ENCODE data around the gene WEE1.

WEE1 gene

GRCh38 chr11:9566561-9567063 lies 6.9 kb upstream of the WEE1 start:
- no peak for DNase-seq (ENCODE audit: low read depth)

GRCh38 chr11:9567401-9567800 lies 6.1 kb upstream of the WEE1 start:
- DNase-seq (ENCODE audit: low read depth): no peak

- no peak for DNase-seq (ENCODE audit: low read depth)
Measured at GRCh38 chr11:9568161-9568853, 5.2 kb upstream of the WEE1 start.

DNA sequence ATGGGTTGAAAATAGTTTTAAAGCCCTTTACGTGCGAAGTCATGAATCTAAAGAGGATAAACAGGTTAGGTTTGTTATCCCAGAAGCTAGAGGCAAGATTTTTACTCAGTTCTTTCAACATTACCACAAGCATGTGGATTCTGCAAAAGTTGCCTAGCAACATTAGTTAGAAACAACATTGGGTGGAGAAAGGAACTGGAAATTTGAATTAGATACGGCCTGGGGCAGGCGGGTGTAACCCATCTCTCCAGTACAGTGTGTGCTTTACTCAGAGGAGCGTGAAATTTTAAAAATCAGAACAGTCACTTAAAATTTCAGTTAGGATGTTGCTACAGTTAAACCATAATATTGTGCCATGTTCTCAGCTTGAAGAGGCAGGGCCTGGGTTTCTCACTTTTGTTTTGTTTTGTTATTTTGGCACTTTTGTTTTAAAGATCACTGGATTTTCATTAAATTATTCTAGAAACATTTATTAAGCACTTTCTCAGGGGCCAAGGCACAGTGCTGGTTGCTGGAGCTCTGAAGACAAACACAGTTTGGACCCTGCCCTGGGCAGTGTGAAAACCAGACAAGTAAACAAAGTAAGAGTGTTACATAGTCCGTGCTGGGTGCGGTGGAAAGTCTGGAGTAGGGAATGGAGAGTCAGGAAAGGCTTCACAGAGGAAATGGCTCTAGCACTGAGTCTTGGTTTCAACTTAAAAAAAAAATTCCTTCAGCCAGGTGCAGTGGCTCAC lies 4.4 kb upstream of the WEE1 start:
- no peak for DNase-seq (ENCODE audit: low read depth)

DNA sequence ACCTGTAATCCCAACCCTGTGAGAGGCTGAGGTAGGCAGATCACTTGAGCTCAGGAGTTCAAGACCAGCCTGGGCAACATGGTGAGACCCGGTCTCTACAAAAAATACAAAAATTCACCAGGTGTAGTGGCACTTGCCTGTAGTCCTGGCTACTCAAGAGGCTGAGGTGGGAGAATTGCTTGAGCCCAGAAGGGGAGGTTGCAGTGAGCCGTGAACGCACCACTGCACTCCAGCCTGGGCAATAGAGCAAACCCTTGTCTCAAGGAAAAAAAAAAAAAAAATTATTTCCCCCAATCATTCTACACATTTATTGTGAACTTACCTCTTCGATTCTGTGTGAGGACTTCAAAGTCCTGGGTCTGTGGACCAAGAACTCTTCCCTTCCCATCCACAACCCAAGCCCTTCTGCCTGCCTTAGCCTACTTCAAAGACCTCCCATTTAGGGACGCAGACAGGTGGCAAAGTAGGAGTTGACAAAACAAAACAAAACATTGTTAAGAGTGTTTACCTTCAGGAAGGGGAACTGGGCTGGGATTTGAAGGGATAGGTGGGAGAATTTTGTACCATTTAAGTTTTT lies 3.8 kb upstream of the WEE1 start:
- no peak for DNase-seq (ENCODE audit: low read depth)

DNA sequence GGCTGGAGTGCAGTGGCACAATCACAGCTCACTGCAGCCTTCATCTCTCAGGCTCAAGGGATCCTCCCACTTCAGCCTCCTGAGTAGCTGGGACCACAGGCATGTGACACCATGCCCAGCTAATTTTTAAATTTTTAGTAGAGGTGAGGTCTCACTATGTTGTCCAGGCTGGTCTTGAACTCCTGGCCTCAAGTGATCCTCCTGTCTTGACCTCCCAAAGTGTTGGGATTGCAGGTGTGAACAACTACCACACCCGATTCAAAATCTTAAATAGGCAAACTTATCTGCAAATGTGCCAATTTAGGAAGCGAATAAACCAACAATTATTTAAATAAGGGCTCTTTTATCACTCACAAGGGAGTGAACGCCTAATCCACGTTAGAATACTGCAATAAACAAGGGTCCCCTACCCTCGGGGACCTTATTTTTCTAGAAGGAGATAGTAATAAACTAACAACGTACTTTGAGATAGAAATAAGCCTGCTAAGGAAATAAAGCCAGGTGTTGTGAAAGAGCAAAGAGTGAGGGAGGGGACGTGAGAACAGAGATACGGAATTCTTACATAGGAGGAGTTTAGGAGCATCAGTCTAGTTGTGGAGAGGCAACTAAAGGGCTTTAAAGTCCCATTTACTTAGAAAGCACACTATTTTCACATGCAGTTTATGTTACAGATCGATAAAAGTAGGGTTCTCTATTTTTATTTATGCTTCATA lies 3.0 kb upstream of the WEE1 start:
- DNase-seq (ENCODE audit: low read depth): no peak

DNA sequence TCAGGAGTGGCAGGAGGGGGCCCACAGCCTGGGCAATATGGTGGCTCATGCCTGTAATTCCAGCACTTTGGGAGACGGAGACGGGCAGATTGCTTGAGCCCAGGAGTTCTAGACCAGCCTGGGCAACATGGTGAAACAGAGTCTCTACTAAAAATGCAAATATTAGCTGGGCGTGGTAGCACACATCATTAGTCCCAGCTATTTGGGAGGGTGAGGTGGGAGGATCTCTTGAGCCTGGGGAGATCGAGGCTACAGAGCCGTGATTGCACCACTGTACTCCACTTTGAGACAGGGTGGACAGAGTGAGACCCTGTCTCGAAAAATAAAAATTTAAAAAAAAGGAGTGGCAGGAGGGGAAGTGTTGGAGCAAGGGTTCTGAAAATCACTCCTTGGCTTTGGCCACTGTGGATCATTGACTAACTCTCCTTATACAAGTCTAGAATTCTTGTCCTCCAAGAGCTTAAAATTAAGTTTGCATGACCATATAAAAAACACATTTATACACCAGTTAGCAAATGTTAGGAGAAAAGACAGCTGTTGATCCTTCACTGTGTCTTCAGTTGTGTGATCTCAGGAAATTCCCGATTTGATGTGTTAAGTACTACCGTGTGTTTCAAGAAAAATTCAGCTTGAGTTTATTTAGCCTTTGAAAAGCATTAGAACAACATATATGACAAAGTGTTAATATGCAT lies 2.3 kb upstream of the WEE1 start:
- DNase-seq (ENCODE audit: low read depth): no peak

- no peak for DNase-seq (ENCODE audit: low read depth)
Measured at GRCh38 chr11:9571763-9572115, 1.7 kb upstream of the WEE1 start.

- no peak for DNase-seq (ENCODE audit: low read depth)
Measured at GRCh38 chr11:9573775-9574621, 528 bp downstream of the WEE1 start.

GRCh38 chr11:9574622-9575259 lies 1.3 kb downstream of the WEE1 start:
- no peak for DNase-seq (ENCODE audit: low read depth)

DNA sequence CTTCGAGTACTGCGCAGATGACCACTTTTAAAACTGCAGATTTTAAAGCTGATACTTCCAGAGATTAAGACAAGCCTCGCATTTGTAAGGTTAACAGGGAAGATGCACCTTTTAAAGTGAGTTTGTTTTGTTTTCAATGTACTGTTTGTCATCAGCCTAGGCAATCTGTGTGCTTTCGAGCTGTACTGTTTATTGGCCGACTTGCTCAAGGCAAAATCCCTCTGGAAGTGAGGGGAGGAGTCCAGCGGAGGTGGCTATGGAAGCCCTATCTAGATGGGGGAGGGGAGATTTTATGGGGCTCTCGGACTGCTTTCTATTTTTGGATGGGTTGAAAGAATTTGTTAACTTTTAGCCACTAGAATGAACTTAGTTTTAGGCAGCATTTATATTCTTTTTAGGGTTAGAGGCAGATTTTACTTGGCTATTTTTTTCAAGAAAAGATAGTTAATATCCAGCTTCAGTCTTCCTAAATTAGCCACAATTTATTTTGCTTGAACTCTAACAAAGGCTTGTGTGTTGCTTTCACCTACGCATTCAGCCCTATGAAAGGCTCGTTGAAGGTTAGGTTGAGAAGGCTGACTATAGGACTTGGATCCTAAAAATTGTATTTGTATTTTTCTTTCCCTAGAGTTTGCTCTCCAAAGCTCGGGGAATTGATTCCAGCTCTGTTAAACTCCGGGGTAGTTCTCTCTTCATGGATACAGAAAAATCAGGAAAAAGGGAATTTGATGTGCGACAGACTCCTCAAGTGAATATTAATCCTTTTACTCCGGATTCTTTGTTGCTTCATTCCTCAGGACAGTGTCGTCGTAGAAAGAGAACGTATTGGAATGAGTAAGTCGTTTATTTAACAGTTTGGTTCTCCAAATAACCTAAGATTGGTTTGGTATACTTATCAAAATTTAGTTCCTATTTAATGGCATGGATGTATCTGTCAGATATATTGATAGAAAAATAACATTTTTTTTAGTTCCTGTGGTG lies 2.1 kb downstream of the WEE1 start:
- DNase-seq (ENCODE audit: low read depth): peak; percentile 31

DNA sequence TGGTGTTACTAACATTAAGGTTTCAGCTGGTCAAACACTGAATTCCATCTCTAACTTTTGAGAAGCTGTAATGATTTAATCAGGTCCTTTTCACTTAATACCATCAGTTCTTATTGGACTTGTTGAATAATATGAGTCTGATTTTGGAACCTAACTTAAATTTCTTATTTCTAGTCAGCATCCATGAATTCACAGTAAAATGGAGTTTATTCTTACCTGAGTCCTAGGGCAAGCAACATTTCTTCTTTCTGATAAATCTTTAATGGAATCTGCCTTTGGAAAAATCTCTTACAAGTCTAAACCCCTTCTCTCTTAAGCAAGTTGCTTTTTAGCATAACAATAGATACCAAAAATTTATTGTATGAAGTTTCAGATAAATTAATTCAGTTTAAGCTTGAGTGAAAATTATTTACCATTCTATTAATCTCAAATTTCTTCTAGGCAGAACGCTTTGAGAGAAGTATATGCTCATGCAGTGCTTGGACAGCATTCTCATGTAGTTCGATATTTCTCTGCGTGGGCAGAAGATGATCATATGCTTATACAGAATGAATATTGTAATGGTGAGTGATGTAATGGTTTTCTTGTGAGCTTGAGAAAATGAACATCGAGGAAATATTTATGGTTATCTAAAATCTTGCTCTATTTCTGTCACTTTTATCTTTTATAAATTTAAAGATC lies 3.4 kb downstream of the WEE1 start:
- no peak for DNase-seq (ENCODE audit: low read depth)

GRCh38 chr11:9577556-9577955 lies 4.1 kb downstream of the WEE1 start:
- DNase-seq (ENCODE audit: low read depth): no peak

DNA sequence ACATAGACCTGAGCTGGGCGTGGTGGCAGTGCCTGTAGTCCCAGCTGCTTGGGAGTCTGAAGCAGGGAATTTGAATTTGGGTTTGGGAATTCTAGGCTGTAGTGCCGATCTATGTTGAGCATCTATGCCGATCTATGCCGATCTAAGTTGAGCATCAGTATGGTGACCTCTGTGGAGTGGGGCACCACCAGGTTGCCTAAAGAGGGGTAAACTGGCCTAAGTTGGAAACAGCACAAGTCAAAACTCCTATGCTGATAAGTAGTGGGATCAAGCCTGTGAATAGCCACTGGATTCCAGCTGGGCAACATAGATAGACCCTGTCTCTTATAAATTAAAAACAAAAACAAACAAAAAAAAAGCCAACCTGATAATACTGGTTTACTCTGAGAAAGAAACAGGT lies 7.4 kb downstream of the WEE1 start:
- no peak for DNase-seq (ENCODE audit: low read depth)

DNA sequence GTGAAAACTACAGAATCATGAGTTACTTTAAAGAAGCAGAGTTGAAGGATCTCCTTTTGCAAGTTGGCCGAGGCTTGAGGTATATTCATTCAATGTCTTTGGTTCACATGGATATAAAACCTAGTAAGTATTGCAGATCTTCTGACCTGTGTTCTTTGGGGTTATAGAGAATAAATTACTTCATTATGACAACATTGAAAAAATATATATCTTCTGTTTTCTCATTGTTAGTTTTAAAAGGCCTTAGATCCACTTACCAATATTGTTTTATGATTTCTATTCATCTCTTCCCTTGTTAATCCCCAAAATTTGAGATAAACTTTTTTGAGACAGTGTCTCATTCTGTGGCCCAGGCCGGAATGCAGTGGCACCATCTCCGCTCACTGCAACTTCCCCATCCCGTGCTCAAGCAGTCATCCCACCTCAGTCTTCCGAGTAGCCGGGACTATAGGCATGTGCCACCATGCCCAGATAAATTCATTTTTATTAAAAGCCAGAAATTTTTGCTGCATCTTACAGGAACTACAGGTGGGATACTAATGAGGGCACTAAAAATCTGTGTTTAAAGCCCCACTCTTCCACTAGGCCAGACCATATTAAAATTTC lies 8.2 kb downstream of the WEE1 start:
- no peak for DNase-seq (ENCODE audit: low read depth)

DNA sequence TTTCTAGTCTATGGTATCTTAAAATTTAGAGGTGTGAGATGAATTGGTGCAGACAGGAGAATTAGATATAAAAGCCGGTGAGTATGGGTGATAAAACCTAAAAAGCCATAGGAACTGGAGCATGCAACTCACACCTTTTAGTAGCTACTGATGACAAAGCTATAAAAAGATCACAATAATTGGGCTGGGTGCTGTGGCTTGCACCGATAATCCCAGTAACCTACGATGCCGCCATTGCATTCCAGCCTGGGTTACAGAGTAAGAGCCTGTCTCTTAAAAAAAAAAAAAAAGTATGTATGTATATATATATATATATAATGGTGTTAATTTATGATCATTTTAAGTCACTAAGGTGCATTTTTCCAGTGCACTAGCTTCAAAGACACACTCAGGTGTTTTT lies 17.2 kb downstream of the WEE1 start:
- DNase-seq (ENCODE audit: low read depth): no peak

DNA sequence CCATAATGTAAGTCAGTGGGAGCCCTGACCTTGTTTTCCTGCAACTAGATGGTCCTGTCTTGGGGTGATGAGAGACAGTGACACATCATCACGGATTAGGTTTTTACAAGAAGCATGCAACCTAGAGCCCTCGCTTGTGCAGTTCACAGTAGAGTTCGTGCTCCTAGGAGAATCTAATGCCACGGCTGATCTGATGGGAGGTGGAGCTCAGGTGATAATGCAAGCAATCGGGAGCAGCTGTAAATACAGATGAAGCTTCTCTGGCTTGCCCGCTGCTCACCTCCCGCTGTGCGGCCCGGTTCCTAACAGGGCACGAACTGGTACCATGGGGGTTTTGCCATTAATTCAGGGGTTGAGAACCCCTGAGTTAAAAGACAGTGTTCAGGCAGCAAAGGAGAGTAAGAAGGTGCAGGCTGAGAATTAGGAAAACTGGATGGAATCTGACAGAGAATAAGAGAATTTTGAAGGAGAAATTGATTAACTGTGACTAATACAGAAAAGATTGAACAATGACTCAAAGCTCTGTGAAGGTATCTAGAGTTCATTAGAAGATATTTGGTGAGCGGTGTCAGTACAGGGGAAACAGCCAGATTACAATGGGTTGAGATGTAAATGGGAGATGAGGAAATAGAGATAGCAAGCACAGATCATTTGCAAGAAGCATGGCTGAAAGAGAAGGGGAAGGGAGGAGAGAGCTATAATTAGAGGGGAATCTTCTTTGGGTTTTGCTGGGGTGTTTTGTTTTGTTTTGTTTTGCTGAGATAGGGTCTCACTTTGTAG lies 21.0 kb downstream of the WEE1 start:
- no peak for DNase-seq (ENCODE audit: low read depth)
